Activated CD8-positive, alpha-beta memory T cell treated with anti-CD3 and anti-CD28 coated beads for 48 hours (primary cell): ENCODE data around the gene KCNB1.

Experiments used
- DNase-seq, 3 experiments: peaks; one replicate each; pipeline ENCODE4 v3.0.0-alpha.2; 2020; ENCODE audit warnings: low read depth in 2 of 3, low spot score in 2 of 3

The KCNB1 gene

DNA sequence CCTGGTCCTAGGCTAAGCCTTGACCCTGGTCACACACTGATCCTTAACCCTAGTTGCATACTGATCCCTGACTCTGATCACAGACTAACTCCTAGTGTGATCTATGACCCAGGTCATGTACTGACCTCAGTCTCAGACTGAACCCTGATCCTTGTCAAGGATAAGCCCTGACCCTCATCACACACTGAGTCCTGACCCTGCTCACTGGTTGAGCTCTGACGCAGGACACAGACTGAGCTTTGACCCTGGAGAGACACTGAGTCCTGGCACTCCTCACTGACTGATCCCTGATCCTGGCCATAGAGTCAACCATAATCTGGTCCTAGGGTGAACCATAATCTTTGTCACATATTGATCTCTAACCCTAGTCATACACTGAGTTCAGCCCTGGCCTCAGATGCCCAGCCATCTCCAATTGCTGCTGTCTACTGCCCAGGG is 37.9 kb downstream of the KCNB1 start:
- DNase-seq = no peak

GRCh38 chr20:49437057-49437456 is 45.4 kb downstream of the KCNB1 start:
- no peak for DNase-seq

DNA sequence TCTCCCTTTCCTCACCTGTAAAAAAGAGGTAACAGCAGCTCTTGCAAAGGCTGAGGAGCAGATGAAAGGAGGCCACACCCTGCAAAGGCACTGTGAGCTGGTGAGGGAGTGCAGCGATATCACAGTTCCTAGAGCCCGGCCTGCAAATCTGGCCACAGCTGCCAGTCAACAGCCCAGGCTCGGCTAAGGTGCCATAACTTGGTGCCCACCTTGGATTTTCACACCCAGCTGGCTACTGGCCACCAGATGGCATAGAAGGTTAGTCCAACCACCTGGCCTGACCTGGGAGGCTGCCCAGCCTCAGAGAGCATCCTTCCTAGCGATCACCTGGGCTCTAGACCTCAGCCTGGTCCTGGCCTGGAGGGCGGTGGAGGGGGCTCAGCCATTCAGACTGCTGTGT is 46.8 kb downstream of the KCNB1 start:
- no peak for DNase-seq

GRCh38 chr20:49433333-49433732 is 49.1 kb downstream of the KCNB1 start:
- DNase-seq = no peak

DNA sequence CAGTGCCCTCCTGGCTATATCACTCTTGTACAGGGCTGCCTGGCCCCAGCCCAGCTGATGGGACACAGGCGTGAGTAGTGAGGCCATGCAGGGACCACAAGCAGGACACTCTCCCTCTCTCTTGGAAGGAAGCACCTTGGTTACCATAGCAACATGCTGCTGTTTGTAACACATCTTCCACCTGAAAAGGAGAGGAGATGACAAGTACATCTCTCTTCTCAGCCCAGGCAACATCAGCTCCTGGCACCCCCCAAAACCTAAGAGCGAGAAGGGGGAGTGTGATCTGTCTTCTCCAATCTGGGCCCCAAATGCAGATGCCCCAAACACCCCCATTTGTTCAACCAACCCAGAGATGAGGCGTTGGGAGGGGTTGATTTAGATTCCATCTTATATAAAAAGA is 49.9 kb downstream of the KCNB1 start:
- no peak for DNase-seq

DNA sequence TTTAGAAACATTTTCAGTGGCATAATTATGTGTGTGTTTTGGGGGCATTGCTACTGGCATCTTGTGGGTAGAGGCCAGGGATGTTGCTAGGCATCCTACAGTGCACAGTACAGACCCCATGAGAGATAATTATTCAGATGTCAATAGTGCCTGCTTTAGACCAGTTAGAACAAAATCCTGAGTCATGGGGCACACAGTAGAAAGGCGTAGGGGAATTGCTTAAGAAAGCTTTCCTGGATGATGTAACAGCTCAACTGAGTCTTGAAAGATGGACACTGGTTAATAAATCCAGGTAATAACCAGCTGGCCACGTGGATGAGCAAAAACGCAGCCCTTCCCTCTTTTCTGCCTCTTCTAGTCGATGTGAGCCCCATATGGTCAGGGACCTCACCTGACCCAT is 51.1 kb downstream of the KCNB1 start:
- no peak for DNase-seq

- no peak for DNase-seq
Measured at GRCh38 chr20:49430320-49430719, 52.1 kb downstream of the KCNB1 start.

DNA sequence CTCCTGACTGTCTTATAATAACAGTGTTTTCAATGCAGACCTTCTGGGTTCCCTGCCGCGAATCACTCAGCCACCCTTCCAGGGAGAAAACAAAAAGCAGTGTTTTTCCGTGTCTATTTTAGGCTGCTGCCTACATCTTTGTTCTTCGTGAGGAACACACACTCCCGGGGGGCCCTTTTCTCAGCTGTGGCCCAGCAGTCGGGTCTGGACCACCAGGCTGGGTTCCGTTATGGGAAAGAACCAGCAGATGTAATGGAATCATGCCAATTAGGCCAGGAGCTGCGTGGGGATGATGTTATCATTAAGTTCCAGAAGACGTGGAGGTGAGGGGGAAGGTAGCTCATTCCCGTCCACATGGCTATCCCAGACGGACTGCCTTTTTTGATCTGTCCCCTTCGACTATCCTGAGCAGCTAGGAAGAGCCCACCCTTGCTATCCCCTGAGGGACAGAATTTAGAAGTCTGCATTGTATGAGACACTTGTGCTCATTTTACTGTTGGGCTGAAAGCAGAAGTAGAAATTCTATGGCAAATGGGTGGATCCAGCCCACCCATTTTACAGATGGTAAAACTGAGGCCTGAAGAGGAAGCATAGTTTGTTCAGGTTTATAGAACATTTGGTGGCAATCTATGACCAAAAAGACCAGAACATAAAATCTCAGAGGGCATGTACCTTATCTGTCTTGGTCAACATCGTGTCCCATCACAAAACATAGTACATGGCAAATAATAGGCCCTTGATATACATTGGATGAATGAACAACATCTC is 54.5 kb downstream of the KCNB1 start:
- DNase-seq = no peak

DNA sequence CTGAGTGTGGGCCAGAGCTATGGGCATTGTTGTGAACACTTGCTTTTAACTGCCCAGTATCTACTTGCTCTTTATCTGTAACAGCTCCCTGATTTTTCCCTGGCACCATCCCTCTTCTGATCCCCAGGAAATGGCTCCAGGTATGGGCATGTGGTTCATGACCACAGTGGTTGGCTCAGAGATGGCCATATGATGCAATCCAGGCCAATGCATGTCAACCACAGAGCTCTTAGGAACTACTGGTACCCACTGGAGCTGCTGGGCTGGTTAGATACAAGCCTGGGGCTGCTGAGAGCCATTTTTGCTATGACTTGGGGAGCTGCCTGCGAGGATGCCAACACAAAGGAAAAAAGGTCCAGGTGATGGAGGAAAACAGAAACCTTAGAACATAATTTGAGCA is 55.6 kb downstream of the KCNB1 start:
- DNase-seq = no peak

DNA sequence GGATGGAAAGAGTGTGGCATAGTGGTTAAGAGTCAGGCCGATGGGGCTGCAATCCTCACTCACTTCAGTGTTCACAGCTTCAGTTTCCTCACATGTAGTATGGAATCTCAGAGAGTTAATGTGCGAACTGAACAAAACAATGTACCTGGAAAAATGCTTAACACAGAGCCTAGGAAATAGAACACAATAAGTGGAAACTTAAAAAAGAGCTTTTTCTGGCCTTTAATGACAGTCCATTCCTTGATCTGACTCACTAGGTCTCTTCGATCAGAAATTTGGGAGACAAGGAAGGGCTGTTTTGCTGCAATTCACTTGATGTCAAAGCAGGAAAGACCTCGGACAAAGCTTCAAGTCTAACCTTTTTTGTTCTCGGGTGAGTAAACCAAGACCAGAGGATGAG is 56.1 kb downstream of the KCNB1 start:
- no peak for DNase-seq

DNA sequence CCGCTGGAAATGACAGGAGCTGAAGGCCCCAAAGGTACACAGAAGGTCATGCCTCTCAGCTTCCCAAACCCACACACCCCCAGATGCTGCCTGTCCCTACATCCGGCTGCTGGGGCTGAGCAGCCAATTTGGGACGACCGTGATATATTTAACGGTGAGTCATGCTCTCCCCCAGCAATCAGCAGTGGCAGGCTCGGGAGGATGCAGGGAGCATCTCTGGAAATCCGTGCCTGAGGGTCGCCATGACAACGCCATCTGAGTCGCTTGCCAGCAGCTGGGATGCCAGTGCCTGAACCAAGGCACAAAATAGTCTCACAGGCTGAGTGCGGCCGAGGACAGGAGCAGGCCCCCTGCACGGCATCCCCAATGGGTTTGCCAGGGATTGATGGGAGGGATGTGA is 57.9 kb downstream of the KCNB1 start:
- no peak for DNase-seq

GRCh38 chr20:49422161-49422560 is 60.3 kb downstream of the KCNB1 start:
- DNase-seq = no peak

DNA sequence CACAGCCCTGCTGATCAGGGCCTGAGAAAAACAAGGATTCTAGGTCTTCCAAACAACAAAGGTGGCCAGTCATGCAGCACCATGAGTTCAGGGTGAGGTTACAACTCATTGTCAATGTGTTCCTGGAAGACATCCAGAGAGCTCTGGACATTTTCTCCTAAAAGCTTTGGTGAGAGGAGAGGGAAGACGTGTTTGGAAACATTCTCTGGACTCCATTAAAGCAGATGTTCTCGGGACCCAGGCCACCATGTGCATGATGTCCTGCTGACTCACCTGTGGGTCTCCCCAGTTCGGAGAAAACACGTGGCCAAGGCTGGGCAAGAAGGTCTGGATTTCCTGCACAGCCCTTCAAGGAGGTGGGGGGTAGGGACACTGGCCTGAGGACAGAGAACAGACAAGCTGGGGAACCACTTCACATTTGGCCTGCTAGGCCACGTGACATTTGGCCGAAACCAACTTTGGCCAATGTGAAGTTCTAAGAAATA is 61.6 kb downstream of the KCNB1 start:
- DNase-seq = no peak

DNA sequence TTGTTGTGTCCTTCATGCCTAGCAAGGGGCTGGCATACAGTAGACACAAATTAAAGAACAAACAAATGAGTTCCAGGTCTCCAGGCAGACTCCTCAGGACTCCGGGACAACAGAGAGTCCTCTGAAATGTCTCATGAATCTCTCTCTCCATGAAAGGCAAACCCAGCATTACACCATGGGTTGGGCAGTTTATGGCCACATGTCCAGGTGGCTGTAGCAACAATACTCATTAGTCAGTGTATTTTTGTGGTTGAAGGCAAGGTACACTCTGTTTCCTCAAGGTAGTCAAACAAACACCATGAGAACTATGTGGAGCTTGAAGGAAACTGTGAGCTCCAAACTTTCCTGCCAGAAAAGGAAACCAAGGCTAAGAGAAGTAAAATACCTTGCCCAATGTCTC is 62.2 kb downstream of the KCNB1 start:
- DNase-seq = no peak

DNA sequence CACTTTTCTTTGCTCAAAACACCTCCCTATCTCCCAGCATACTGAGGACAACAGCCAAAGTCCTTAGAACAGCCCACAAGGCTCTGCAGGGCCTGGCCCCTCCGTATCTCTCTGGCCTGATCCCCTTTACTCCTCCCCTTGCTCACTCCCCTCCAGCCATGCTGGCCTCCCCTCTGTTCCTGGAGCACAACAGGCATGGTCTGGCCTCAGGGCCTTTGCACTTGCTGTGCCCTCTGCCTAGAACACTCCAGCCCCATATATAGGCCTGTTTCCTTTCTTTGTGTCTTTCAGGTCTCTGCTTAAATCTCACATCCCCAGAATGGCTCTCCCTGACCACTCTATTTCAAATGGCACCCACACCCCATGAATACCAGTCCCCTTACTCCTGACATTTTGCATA is 62.7 kb downstream of the KCNB1 start:
- no peak for DNase-seq

DNA sequence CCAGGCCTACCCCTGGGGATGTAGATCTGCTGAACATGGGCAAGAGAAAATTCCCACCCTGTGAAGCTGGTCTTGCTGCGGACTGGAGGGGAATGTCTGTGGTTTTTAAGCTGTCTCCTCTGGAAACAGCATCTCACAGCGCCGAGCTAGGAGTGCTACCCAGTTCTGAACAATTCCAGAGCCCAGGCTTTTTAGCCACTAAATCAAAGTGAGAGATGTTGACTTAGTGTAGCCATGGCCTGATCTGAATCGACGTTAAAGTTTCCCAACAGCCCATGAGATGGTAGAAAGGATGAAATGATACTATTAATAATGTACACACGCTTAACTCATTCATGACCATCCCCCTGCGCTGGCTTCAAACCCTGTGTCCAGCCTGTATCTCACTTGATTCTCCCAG is 63.7 kb downstream of the KCNB1 start:
- DNase-seq = no peak

- DNase-seq = no peak
Measured at GRCh38 chr20:49417843-49418555, 64.5 kb downstream of the KCNB1 start.

DNA sequence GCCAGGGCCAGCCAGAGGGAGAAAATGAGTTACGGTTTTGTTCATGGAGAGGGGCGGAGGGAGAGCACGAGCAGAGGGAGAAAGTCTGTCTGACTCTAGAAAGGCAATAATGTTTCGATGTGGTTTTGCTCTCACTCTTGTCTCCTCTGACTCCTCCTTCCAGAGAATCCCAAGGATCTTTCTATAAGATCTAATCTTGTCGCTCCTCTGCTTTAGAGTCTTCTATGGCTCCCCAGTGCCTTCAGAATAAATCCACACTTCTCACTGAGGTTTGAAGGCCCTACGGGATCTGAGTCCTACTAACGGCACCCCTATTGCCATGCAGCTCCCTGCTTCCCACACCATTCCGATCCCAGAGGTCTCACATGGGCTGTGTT is 66.8 kb downstream of the KCNB1 start:
- no peak for DNase-seq

- DNase-seq = no peak
Measured at GRCh38 chr20:49415005-49415667, 67.3 kb downstream of the KCNB1 start.

GRCh38 chr20:49413677-49414076 is 68.8 kb downstream of the KCNB1 start:
- DNase-seq = no peak

GRCh38 chr20:49412953-49413352 is 69.5 kb downstream of the KCNB1 start:
- no peak for DNase-seq

DNA sequence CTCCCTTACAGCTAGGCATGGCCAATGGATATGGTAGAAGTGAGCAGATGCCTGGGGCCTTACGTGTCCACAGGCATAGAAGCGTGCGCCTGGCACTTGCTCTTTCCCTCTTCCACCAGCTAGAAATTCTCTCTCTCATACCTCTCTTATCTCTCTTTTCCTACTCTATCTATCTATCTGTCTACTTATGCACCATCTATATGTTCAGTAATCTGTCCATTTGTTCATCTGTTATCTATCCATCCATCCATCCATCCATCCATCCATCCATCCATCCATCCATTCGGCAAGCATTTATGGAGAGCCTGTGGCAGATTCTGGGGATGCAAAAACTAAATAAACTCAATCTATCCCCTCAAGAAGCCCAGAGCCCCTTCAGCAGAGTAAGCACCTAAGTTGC is 70.2 kb downstream of the KCNB1 start:
- no peak for DNase-seq
